Islet of Langerhans (tissue), 1 donor: ENCODE measurements around the gene METTL18.

ENCODE experiments used
- FAIRE-seq: peaks from one replicate; lab custom pipeline; 2011; peaks lifted over from hg19 to GRCh38; lab: Jason Lieb, UNC

Gene METTL18

GRCh38 chr1:169785267-169785666, 9.4 kb downstream of the METTL18 start:
- no peak for FAIRE-seq

- no peak for FAIRE-seq
Observed at GRCh38 chr1:169784102-169784501, 10.6 kb downstream of the METTL18 start.

GRCh38 chr1:169782596-169782995, 12.1 kb downstream of the METTL18 start:
- FAIRE-seq, result no peak

GRCh38 chr1:169779970-169780369, 14.7 kb downstream of the METTL18 start:
- FAIRE-seq, result no peak

GRCh38 chr1:169779150-169779549, 15.6 kb downstream of the METTL18 start:
- no peak for FAIRE-seq

- no peak for FAIRE-seq
Observed at GRCh38 chr1:169776440-169776839, 18.3 kb downstream of the METTL18 start.

GRCh38 chr1:169768161-169768560, 26.5 kb downstream of the METTL18 start:
- FAIRE-seq, result no peak

GRCh38 chr1:169765580-169766331, 29.0 kb downstream of the METTL18 start:
- FAIRE-seq, result no peak

- FAIRE-seq, result no peak
Observed at GRCh38 chr1:169764919-169765318, 29.8 kb downstream of the METTL18 start.

GRCh38 chr1:169762699-169763098, 32.0 kb downstream of the METTL18 start:
- FAIRE-seq, result no peak

GRCh38 chr1:169759038-169759437, 35.7 kb downstream of the METTL18 start:
- no peak for FAIRE-seq

GRCh38 chr1:169753549-169753948, 41.2 kb downstream of the METTL18 start:
- FAIRE-seq, result no peak

- no peak for FAIRE-seq
Observed at GRCh38 chr1:169750041-169750440, 44.7 kb downstream of the METTL18 start.

- FAIRE-seq, result no peak
Observed at GRCh38 chr1:169746550-169746949, 48.2 kb downstream of the METTL18 start.

- FAIRE-seq, result no peak
Observed at GRCh38 chr1:169745015-169745861, 49.5 kb downstream of the METTL18 start.
